Measurements from ENCODE around the gene DLGAP1.

DNA sequence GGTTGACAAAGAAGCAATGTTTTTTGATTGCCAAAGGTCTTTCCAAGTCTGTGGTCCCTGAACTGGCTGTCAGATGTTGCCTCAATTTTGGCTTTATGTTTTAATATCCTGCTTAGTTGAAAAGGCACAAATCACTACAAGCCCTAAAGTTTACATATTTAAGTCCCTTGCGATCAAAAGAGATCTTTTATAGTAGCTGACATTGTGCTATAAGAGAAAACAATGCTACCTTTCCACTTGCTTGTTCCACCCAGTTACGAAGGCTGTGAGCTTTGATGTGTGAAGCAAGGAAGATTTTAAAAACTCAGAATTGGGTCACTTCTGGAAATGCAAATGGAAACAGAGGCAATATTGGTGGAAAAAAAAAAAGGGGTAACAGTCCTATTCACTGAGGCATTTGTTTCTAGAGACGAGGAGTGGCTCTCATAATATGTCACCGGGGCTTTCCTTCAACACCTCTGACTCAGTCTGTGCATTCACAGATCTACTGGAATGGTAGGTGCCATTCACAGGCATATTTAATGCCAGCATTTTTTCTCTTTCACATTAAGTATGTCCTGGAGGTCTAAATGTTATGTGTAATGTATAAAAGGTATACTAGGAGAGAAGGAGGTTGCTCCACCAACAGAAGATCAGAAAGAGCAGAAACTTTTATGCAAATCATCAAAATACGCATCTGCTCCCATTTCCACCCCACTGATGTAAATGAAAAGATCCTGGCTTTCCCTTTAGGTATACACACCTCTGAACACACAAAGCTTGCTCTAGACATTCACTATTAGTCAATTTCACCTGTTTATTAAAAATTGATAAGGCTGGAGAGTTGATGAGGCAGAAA lies 913.3 kb downstream of the DLGAP1 start:
- TF ChIP-seq, protein P1, sequence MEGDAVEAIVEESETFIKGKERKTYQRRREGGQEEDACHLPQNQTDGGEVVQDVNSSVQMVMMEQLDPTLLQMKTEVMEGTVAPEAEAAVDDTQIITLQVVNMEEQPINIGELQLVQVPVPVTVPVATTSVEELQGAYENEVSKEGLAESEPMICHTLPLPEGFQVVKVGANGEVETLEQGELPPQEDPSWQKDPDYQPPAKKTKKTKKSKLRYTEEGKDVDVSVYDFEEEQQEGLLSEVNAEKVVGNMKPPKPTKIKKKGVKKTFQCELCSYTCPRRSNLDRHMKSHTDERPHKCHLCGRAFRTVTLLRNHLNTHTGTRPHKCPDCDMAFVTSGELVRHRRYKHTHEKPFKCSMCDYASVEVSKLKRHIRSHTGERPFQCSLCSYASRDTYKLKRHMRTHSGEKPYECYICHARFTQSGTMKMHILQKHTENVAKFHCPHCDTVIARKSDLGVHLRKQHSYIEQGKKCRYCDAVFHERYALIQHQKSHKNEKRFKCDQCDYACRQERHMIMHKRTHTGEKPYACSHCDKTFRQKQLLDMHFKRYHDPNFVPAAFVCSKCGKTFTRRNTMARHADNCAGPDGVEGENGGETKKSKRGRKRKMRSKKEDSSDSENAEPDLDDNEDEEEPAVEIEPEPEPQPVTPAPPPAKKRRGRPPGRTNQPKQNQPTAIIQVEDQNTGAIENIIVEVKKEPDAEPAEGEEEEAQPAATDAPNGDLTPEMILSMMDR (IDR thresholded peaks at IDR 0.05) = no peak
- no peak for TF ChIP-seq POLR2AphosphoS5 (IDR thresholded peaks at IDR 0.05)

Measured in breast epithelium (tissue), 3 donors.